ENCODE data around the gene DNAJC1. TPM values are rescaled to one million over a fixed set of nuclear protein-coding genes. Genes with fewer than 3 reads are reported as not detected.

Gene DNAJC1
- total and polyA plus RNA-seq, 2 of the 8 experiments (the other 6 are each of a cell fraction or from before 2014, with no cell fraction given), result 6.8 to 14.8 TPM

GRCh38 chr10:21724020-21724589 is 279.4 kb downstream of the DNAJC1 start (continued):
- TF ChIP-seq POU5F1 (IDR thresholded peaks at IDR 0.05; ENCODE audit: low read depth, low read length) (no peak), SIX5 (IDR thresholded peaks at IDR 0.05; ENCODE audit: low read depth, low read length) (no peak), HDAC6 (IDR thresholded peaks at IDR 0.05; ENCODE audit: low read depth, low read length) (no peak), SP1 (IDR thresholded peaks at IDR 0.05; ENCODE audit: low read depth, low read length) (no peak), CTCF (IDR thresholded peaks at IDR 0.05; ENCODE audit: control extremely low read depth in 1 of 3, insufficient read depth in 1 of 3, low read depth in 1 of 3, low read length in 3 of 3) (no peak), SIRT6 (IDR thresholded peaks at IDR 0.05; ENCODE audit: low read length) (no peak), POLR2A (IDR thresholded peaks at IDR 0.05; ENCODE audit: control extremely low read depth in 1 of 2, low read depth in 2 of 2, low read length in 2 of 2) (no peak)
